Epidermal melanocyte (primary cell): ENCODE measurements around the gene GLRX.
"Not testable (repeated sequence)": the region's sequence is repeated elsewhere in the genome, so short reads cannot be mapped to it uniquely, and the experiment has no call there.

ENCODE experiments used
- DNase-seq: peaks from one replicate; pipeline ENCODE4 v3.0.0; 2011; ENCODE audit warnings: low spot score; ENCODE audit not compliant: insufficient read length

GLRX gene

DNA sequence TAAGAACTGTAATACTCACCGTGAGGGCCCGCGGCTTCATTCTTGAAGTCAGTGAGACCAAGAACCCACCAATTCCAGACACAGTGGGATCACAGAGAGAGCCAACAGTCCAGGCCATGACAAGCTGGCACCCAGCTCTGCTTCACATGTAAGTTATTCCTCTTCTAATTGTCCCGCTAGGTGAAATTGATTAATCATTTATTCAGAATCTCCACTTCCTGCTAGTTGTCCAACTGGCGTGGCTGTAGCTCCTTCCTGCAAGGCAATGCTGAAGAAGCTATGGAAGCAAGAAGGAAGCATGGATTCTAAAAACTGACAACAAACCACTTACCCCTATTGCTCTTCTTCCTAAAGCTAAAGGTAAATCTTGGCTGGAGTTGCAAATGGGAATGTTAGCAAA is 30.0 kb upstream of the GLRX start:
- DNase-seq: no peak

DNA sequence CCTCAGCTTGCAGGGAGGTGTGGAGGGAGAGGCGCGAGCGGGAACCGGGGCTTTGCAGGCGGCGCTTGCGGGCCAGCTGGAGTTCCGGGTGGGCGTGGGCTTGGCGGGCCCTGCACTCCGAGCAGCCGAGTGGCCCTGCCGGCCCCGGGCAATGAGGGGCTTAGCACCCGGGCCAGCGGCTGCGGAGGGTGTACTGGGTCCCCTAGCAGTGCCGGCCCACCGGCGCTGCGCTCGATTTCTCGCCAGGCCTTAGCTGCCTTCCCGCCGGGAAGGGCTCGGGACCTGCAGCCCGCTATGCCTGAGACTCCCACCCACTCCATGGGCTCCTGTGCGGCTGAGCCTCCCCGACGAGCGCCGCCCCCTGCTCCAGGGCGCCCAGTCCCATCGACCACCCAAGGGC is 28.6 kb upstream of the GLRX start:
- DNase-seq: not testable (repeated sequence)

DNA sequence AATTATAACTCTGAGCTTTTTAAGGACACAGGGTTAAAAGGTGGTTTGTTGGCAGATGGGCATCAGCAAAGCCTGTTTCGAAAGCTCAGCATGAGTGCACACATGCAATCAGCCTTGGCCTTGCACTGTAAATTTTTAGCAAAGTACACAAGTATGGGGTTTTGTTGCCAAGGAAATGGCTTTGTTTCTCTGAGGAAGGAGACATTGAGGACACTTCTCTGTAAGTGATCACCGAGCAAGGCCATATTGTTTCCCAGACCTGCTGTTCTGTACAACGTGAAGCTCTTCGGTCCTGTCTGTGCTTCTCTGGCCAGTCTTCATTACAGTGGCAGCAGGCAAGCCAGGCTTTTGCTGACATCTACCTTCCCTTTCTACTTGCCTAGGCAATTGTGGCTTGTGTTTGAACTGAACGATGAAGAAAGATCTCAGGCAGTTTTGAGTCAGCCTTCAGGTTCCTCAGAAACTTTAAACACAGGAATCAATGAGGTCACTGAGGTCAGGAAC is 27.9 kb upstream of the GLRX start:
- peak; percentile 26 for DNase-seq

DNA sequence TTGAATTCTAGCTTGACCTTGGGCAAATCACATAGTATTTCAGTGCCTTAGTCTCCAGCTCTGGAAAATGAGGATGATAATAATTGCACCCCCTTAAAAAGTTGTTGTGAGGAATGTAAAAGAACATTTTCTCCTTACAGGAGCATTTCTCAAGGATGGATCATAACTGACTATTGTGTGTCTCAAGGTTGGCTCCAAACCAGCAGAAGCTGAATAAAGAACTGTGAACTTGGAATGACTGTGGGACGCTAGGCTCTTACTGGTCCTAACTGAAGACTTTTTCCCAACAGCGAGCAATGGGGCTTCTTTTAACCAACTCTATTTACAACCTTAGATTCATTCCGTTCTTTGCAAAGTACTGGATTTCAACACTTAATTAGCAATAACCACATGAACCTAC is 26.2 kb upstream of the GLRX start:
- DNase-seq: no peak

DNA sequence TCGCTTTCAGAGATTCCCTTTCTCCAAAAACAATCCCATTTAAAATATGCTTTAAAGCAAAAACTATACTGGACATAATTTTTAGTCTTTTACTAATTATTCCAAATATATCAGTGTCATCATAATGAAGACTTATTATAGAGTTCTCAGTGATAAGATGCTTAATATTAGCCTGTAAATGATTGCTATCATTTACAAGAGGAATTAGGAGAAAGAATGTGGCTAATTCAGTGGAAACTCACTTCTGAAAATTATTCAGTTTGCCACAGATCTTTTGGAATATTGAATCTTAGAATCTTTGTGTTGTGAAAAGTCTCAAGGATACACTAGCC is 24.7 kb upstream of the GLRX start:
- no peak for DNase-seq

DNA sequence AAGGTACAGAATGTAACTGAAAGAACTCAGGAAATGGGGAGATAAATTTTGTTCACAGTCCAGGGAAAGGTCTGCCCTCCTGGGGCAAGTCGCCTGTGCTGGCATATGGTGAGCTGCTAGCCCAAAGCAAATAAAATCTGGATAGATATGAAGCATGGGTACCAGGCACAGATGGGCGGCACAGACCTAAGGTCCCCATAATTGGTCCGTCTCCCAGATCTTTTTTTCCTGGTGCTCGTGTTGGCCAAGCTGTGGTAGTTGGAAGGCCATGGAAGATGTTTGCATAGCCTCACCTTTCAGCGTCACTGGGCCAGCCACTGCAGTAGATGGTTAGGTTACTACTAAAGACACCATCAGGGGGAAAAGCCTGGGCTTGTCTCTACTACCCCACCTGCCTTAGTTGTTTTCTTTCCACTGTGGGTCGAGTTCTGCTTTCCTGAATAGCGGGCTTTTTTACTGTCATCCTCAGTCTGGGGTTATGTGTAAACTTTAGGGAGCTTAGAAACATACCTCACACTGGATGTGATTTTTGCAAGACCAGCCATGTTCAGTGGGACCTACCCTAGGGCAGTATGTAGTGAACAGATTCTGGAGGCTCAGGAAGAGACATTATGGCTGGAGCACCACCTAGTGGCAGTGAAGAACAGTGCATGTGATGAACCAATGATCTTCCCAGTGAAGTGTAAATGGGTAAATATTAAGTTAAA is 24.2 kb upstream of the GLRX start:
- peak; percentile 92 for DNase-seq

DNA sequence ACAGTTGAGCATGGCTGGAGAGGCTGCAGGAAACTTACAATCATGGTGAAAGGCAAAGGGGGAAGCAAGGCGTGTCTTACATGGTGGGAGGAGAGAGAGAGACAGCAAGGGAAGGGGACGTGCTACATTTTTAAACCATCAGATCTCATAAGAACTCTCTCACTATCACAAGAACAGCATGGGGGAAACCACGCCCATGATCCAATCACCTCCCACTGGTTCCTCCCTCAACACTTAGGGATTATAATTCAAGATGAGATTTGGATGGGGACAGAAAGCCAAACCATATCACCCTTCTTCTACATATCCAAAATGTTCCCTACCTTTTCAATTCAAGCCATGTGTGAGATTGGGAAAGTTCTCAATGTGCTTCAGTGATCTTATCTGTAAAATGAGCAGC is 22.9 kb upstream of the GLRX start:
- no peak for DNase-seq

DNA sequence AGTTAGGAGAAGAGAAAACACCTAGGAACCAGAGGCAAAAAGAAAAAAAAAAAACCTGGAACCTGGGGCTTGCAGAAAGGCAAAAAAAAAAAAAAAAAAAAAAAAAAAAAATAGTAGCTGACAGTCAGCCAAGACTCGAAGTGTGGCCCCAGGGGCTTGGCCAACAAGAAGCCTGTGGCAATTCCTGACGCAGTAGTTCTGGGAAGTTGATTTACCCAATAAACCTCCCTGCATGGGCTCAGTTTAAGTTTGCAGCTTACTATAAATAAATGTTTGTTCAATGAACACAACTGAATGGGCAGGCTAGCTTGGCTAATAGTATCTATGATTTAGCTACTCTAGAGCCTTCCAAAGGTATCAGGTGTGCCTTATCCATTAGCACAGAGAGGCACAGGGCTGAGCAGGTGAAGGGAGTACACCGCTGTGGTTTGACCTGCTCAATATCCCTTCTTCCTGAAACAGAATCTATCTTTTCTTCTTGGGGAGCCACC is 21.3 kb upstream of the GLRX start:
- DNase-seq: no peak

DNA sequence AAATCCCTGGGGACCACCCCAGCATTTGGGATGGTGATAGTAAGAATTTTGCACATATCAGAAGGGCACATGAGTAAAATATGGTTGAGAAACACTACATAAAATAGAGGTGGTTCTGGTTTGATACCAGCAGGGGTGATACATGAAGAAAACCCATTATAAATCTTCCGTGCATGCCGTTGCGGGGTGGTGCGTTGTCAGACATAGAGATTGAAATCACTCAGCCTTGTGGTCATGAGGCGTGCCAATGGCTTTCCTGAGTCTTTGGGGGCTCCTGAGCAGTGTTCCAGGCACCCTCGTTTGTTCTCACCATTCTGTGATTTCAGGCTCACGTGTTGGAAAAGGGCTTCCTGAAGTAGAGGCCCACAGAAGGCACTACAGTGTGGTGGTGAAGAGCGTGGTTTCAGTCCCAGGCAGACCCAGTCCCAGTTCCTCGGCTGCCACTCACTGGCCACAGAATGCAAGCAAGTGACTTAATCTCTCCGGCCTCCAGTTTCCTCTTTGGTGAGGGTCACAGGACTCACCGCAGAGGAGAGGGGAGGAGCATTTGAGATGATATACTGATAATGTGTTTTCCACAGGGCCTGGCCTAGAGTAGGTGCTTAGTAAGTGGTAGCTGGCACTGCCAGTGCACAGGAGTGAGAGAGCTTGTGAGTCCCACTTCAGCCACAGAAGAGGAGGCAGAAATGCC is 20.5 kb upstream of the GLRX start:
- DNase-seq: peak; percentile 23

DNA sequence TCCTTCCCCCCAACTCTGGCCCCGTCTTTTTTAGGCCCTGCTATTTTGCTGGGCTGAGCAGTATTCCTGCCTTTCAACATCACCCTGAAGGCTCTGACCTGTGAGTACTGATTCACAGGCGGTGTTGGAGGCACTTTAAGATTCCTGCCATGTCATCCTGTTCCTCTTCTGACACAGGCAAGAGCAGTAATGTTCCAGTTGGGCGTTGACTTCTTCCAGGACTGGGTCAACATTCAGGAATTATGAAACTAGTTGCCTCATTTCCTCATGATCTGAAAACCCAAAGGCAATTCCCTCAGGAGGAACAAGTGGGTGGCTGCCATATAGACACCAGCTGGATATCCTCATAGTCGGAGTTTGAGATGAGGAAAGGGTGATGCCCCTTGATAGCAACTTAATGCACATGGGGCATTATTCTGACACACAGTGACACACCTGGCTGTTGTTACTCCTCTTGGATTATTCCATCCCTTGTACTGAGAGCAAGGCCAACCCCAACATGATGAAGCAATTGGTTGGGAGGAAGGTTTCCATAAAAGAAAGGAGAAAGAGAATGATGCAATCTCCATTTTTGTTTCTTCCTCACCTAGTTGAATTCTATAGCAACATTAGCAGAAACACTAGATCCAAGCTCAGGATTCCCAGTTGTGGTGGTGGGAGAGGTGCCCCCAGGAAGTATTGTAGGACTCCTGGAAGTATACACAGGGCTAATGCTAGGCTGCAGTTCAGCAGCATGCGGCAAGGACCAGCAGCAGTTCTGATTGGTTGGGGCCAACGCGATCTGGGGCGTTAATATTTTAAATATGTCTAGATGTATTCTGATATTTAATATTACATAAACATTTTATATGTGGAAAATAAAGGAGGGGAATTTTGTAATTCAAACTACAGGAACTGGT is 19.6 kb upstream of the GLRX start:
- DNase-seq: no peak

DNA sequence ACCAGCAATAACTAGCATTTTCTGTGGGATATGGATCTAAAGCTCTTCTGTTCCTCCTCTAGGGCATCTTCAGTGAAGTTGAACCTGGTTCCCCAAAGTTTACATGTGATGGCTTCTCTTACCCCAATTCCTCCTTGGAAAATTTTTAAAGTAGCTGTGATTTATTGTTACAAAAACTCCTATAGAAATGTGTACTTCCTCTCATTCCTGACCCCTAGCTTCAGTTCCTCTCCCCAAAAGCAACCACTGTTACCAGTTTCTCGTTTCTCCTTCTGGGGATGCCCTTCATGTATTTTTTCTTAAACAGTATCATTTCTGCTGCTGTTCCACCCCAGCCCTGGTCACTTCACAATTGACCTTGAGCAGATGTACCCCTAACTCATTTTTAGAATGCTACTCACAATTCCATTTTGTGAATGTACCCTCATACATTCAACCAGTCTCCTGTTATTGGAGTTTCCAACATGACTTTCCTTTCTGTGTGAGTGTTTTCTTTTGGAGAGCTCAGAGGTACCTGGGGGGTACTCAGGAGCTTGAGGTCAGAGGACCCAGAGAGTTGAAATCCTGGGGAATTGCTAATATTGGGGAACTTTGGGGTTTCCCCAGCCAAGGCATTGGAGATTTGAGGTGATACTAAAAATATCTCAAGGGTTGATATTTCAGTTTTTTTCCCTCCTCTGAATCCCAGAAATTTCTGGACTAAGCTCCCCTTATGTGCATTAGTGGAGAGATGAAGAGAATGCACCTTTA is 18.6 kb upstream of the GLRX start:
- no peak for DNase-seq

DNA sequence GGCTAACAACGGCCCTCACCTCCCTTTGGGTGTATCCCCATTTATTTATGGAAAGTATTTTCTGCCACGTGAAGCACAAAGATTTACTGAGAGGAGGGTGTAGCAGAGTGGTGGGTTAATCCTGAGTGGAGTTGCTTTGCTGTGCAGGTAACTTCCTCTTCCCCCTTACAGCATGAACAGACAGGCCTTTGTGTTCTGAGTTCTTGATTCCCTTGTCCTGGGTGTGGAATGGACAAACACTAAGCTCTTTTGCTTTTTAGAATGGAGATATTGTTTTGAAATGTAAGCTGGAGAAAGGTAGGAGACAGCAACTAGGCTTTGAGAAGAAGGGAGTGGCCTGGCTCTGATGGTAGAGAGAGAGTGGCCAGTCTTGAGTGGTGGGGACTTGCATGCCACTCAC is 17.1 kb upstream of the GLRX start:
- no peak for DNase-seq

DNA sequence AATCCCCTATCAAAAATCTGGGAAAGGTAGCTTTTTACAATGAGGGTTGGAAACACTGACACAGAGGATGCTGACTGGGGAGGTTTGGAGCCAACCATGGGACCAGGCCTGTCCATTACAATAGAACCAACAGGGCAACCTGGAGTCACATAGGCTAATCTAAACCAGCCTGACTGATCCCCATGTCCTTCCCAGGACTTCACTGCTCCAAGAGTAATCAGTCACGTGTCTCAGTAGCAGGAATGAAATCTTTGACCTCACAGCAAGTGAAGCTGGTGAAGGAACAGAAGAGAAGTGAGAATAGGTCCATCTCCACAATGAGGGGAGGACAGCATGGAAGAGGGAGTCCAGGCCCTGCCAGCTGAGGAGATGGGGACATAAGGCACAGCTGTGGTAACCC is 16.0 kb upstream of the GLRX start:
- no peak for DNase-seq

DNA sequence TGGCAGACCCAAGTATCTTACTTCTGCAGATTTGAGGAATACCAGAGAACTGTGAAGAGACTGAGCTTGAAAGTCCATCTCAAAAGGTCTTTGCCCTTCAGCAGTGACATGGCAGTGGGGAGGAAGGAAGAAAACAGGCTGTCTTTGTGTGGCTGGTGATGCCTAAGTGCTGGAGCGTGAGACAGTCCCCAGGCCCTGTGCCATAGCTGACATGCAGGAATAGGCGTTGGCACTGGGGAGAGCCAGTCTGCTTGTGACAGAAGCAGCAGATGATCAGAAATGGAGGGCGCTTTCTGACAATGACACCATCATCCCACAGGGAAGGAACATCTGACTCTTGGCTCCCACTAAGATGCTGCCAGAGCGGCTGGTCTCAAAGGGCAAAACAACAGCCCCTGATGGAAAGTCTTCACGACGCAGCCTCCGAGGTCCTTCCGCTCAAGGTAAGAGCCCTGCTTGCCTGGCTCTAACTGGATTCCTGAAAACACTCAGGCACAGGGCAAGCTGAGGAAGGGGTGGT is 15.5 kb upstream of the GLRX start:
- DNase-seq: no peak

DNA sequence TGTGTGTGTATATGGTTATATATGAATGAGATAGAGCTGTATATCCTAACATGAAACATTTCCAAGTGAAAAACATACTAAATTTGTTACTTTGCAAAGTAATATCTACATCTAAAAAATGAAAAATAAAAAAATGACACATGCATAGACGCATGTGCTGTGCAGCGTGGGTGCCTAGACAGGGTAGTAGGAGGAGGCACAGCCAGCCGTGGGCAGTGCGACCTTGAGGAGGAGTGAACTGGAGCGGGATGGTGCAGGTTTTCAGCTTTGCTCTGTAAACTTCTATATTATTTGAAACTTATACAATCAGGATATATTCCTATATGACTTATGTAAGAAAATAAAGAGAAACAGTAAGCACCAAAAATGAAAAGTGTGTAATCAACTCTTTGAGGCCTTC is 15.0 kb upstream of the GLRX start:
- no peak for DNase-seq

DNA sequence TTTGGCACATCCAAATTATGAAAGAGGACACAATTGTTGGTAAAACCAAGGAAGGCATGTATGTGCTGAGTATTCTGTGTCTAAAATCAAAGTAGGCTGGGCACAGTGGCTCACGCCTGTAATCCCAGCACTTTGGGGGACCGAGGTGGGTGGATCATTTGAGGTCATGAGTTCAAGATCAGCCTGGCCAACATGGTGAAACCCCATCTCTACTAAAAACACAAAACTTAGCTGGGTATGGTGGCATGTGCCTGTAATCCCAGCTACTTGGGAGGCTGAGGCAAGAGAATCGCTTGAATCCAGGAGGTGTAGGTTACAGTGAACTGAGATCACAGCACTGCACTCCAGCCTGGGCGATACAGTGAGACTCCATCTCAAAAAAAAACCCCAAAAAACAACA is 14.4 kb upstream of the GLRX start:
- not testable (repeated sequence) for DNase-seq

DNA sequence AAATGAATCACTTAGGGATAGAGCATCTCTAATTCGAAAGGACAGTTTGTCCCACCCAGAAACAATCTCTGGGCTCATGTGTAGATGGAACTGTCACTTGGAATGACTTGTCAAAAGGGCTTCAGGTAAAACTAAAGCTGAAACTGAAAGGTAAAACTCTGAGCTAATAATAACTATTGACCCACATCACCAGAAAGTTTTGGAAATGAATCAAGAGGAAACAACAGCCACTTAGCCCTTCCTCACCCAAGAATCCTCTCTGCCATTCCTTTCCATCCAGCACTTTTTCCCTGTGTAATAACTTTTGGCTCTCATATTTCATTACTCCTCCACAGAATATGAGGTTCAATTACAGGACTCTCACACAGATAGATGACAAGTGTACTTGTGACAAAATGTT is 14.0 kb upstream of the GLRX start:
- no peak for DNase-seq

DNA sequence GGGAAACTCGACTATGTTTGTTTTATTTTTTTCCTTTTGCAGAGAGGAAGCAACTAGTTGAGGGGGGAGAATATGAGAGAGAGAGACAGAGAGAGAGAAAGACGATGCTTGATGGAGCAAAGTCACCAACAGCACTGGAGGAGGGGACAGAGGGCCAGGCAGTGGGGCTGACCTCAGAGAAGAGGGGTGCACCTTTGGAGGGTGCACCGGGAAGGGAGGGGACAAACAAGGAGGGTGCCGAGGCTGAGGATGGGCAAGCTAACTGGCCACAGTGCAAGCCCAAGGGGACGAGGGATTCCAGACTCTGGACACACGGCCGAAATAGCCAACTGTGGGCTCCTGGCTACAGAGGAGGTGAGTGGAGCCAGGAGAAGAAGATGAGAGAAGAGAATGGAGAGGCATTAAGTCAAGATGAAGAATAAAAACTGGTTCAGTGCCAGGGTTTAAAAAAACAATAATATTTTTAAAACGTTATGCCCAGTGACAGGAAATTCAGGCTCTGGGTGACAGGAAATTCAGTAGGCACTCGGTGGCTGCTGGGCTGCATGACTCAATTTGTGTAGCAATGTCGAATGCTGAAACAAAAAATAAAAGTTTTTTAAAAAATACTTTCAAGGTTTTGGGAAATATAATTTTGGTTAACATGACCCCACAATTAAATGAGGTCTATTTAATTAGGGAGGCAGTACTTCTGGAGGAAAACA is 13.3 kb upstream of the GLRX start:
- no peak for DNase-seq

DNA sequence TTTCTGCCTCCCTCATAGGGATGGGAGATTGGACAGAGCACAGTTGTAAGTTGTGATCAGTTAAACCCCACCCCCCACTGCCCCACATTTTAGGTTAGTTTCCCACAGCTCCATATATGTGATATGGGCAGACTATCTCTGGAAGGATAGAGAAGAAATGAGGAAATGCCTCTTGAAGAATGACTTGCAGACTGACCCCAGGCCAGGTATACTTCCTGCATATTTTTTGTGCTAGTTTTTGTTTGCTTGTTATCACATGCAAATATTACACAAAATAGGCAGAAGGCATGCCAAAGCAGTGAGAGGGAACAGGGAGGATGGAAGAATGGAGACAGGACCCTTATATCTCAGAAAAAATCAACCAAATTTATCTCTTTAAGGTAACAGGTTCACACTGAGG is 10.1 kb upstream of the GLRX start:
- DNase-seq: no peak

DNA sequence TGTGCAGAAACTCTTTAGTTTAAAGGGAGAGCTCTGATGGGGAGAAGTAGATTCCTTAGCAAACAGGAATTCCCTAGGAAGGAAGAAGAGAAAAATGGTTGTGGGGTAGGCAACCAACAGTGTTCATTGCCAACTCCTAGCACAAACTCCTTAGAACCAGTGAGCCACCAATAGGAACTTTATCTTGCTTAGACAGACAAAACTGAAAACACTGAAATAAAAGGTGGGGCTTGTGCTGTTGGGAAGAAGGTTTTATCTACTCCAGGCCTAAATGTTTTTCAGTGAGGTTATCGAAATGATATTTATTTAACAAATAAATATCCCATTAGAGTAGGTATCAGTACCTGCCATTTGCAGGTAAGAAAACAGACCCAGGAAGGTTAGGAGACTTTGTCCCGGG is 7.7 kb upstream of the GLRX start:
- DNase-seq: no peak

DNA sequence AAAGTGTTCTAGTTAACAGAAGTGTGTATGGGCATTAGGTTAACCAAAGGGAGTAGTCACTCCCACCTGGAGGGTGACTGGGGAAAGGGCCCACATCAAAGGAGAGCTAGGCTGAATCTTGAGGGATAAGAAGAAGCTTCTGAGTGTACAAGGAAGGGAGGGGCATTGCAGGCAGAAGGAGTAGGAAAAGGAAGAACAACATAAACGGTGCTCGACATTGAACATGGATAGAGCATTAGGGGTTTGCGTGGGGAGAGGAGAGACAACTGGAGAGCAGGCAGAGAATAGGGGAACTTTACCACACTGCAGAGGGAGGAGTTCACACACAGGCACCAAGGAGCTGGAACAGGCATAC is 5.3 kb upstream of the GLRX start:
- no peak for DNase-seq
